ENCODE results near the gene SAMD8.

DNA sequence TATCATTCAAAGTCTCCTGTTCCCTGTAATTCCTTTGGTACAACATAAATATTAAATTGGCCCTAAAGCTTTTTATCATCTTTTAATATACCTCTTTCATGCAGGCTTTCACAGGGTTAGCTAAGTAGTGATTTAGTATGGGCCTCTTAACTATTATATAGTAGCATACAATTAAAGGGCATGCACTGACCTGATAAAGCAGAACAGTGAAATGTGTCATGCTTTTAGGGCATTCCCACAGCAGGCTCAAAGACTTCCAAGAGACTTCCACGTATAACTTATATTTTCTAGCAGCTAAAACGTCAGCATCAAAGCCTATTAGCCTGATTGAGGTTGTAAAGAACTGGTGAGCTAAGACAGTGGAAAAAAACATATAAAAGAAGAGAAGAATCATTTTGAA is 35.3 kb downstream of the SAMD8 start:
- no peak for TF ChIP-seq TAF1 (IDR thresholded peaks at IDR 0.05; ENCODE audit: borderline replicate concordance, low read depth, low read length)
- no peak for TF ChIP-seq FOXK2 (IDR thresholded peaks at IDR 0.05)
- TF ChIP-seq SIN3A (IDR thresholded peaks at IDR 0.05; ENCODE audit: low read depth, low read length): no peak
- TF ChIP-seq, protein P1, sequence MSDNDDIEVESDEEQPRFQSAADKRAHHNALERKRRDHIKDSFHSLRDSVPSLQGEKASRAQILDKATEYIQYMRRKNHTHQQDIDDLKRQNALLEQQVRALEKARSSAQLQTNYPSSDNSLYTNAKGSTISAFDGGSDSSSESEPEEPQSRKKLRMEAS (IDR thresholded peaks at IDR 0.05; ENCODE audit: low read depth, low read length): no peak
- TF ChIP-seq, protein P2, sequence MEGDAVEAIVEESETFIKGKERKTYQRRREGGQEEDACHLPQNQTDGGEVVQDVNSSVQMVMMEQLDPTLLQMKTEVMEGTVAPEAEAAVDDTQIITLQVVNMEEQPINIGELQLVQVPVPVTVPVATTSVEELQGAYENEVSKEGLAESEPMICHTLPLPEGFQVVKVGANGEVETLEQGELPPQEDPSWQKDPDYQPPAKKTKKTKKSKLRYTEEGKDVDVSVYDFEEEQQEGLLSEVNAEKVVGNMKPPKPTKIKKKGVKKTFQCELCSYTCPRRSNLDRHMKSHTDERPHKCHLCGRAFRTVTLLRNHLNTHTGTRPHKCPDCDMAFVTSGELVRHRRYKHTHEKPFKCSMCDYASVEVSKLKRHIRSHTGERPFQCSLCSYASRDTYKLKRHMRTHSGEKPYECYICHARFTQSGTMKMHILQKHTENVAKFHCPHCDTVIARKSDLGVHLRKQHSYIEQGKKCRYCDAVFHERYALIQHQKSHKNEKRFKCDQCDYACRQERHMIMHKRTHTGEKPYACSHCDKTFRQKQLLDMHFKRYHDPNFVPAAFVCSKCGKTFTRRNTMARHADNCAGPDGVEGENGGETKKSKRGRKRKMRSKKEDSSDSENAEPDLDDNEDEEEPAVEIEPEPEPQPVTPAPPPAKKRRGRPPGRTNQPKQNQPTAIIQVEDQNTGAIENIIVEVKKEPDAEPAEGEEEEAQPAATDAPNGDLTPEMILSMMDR (IDR thresholded peaks at IDR 0.05 in 2 of 3, conservative IDR thresholded peaks at IDR 0.05 in 1 of 3; ENCODE audit: control insufficient read depth in 2 of 3, extremely low read depth in 1 of 3, insufficient read depth in 1 of 3, low read depth in 3 of 3, low read length in 3 of 3): no peak
- no peak for TF ChIP-seq ZBED1 (IDR thresholded peaks at IDR 0.05; ENCODE audit: borderline replicate concordance)
- TF ChIP-seq MEF2B (IDR thresholded peaks at IDR 0.05; ENCODE audit: partially characterized antibody, poor library complexity, severe bottlenecking): no peak
- TF ChIP-seq SP1 (IDR thresholded peaks at IDR 0.05; ENCODE audit: low read depth, low read length): no peak
- TF ChIP-seq, protein P3, sequence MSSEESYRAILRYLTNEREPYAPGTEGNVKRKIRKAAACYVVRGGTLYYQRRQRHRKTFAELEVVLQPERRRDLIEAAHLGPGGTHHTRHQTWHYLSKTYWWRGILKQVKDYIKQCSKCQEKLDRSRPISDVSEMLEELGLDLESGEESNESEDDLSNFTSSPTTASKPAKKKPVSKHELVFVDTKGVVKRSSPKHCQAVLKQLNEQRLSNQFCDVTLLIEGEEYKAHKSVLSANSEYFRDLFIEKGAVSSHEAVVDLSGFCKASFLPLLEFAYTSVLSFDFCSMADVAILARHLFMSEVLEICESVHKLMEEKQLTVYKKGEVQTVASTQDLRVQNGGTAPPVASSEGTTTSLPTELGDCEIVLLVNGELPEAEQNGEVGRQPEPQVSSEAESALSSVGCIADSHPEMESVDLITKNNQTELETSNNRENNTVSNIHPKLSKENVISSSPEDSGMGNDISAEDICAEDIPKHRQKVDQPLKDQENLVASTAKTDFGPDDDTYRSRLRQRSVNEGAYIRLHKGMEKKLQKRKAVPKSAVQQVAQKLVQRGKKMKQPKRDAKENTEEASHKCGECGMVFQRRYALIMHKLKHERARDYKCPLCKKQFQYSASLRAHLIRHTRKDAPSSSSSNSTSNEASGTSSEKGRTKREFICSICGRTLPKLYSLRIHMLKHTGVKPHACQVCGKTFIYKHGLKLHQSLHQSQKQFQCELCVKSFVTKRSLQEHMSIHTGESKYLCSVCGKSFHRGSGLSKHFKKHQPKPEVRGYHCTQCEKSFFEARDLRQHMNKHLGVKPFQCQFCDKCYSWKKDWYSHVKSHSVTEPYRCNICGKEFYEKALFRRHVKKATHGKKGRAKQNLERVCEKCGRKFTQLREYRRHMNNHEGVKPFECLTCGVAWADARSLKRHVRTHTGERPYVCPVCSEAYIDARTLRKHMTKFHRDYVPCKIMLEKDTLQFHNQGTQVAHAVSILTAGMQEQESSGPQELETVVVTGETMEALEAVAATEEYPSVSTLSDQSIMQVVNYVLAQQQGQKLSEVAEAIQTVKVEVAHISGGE (CRISPR knock-in tag; IDR thresholded peaks at IDR 0.05): no peak
- no peak for TF ChIP-seq TCF12 (IDR thresholded peaks at IDR 0.05; ENCODE audit: low read depth, low read length)
- TF ChIP-seq EP300 (IDR thresholded peaks at IDR 0.05; ENCODE audit: borderline replicate concordance in 1 of 2, control insufficient read depth in 1 of 2, low read depth in 2 of 2, low read length in 2 of 2): no peak
- TF ChIP-seq NR2C1 (IDR thresholded peaks at IDR 0.05): no peak
- TF ChIP-seq GABPA (IDR thresholded peaks at IDR 0.05; ENCODE audit: low read depth): no peak
- TF ChIP-seq POLR2A (IDR thresholded peaks at IDR 0.05; ENCODE audit: low read depth, low read length): no peak

Measured in GM12878 (cell line).